Subcutaneous preadipocyte (primary cell): ENCODE measurements around the gene DCX. TPM values are rescaled to one million over a fixed set of nuclear protein-coding genes. Genes with fewer than 3 reads are reported as not detected.

Source experiments
- small RNA-seq: library from RNA; depleted of rRNA; stranded (forward); fragments of <200 nt; gene quantifications from one replicate; pipeline ENCODE3, GENCODE V24; 2012
- total RNA-seq: library from RNA; depleted of rRNA; stranded (reverse); fragments of >200 nt; gene quantifications from 2 replicates; pipeline ENCODE4 v1.2.3, GENCODE V29; 2012

Gene DCX
- total RNA-seq = not detected in 2 replicates

DNA sequence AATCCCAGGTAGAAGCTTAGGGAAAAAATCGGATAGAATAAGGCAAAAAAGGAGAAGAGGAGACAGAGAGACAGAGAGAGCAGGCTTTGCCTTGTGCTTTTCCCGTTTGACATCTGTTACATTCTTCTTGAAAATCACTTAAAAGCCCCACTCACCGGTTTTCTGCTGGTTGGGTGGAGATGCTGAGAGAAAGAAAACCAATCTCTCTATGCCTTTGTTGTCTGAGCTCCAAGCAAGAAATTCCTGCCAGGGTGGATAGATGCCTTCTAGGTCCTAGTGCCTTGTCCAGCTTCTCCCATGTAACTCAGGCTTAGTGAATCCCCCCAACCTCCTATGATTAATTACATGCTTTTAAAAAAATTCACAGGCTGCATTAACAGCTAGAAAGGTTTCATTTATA, at the start of gene DCX:
DCX (minus strand) TSS at position 210 of the 400 bp plus-strand sequence. CDS start 1,794 bp downstream, outside the sequence.

DNA sequence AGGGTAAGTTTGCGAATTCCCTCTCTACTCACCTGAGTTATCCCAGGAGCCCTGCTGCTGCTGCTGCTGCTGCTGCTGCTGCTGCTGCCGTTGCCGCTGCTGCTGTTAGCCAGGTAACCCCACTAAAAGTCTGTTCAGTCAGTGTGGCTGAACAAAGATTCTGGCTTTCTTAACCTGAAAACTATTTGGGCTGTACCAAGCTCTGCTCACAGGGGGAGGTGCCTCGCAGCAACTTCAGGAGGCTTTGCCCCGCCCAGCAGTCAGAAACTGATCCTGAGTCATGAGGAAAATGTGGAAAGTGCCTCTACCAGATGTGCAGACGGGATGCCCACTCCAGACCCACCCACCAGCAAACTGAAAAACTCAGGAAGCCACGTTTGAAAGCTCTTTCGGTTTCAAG, 141.7 kb downstream of the DCX start, which contains the start of gene CAPN6:
CAPN6 (minus strand) TSS at position 145 of the 400 bp plus-strand sequence. CDS start 6,547 bp downstream, outside the sequence.

Small RNA genes lying within 50 kb of the gene (small RNA-seq; reads per million reads assigned to genes)
- 0.52 reads per million, percentile 31 among the genes with 10 or more reads in this experiment for gene RNU6-496P

Other genes starting within 250 kb of the DCX start
- gene CAPN6, start 141.7 kb downstream of the DCX start, total RNA-seq = under 0.01 TPM in 1 of 2 replicates, not detected in the other
- under 0.01 TPM in 1 of 2 replicates, not detected in the other for gene SERTM2, start 99.5 kb upstream of the DCX start, total RNA-seq